BLaER1 (cell line): ENCODE measurements around the gene ESM1.

ENCODE experiments used
- H3K27ac ChIP-seq: shearing (Covaris generic); formaldehyde crosslinking; 2 replicates; pipeline ENCODE4 v1.8.1; 2022
- H3K27me3 ChIP-seq: shearing (Covaris generic); formaldehyde crosslinking; 2 replicates; pipeline ENCODE4 v1.8.1; 2022
- H3K36me3 ChIP-seq: shearing (Covaris generic); formaldehyde crosslinking; 2 replicates; pipeline ENCODE4 v1.8.1; 2022
- H3K4me1 ChIP-seq: shearing (Covaris generic); formaldehyde crosslinking; 2 replicates; pipeline ENCODE4 v1.8.1; 2022
- H3K4me2 ChIP-seq: shearing (Covaris generic); formaldehyde crosslinking; 2 replicates; pipeline ENCODE4 v1.8.1; 2022
- H3K4me3 ChIP-seq: shearing (Covaris generic); formaldehyde crosslinking; 2 replicates; pipeline ENCODE4 v1.8.1; 2022
- H3K9ac ChIP-seq: shearing (Covaris generic); formaldehyde crosslinking; 2 replicates; pipeline ENCODE4 v1.8.1; 2022
- H3K9me3 ChIP-seq: shearing (Covaris generic); formaldehyde crosslinking; 2 replicates; pipeline ENCODE4 v1.8.1; 2022
- H4K20me1 ChIP-seq: shearing (Covaris generic); formaldehyde crosslinking; 2 replicates; pipeline ENCODE4 v1.8.1; 2022
- Cebpa-rat ChIP-seq: shearing (Covaris generic); IDR thresholded peaks from 2 replicates; pipeline ENCODE4 v1.8.1; 2022

ESM1 gene

GRCh38 chr5:54956922-54957321, 28.5 kb downstream of the ESM1 start:
- Histone ChIP-seq H3K4me2 (peak overlapping the region; percentile 82), H3K9me3 (peaks cover 58% of the 10 kb centered on the region)

GRCh38 chr5:54947187-54947586, 38.2 kb downstream of the ESM1 start:
- Histone ChIP-seq H3K36me3 (no peaks in the 10 kb centered on the region), H3K9ac (no peak overlapping the region), H4K20me1 (no peaks in the 10 kb centered on the region), H3K4me1 (peaks cover 96% of the 10 kb centered on the region), H3K4me2 (peak overlapping the region; percentile 67), H3K4me3 (no peak overlapping the region), H3K9me3 (peaks cover 20% of the 10 kb centered on the region), H3K27me3 (no peaks in the 10 kb centered on the region), H3K27ac (peak overlapping the region; percentile 48; the same call in 1 of the 2 replicates)
- TF ChIP-seq Cebpa-rat: no peak

More at GRCh38 chr5:54956922-54957321, 28.5 kb downstream of the ESM1 start:
- H3K27ac ChIP-seq: no peak overlapping the region; the same call in 1 of the 2 replicates
- H3K27me3 ChIP-seq: no peaks in the 10 kb centered on the region
- H3K4me3 ChIP-seq: no peak overlapping the region
- H4K20me1 ChIP-seq: no peaks in the 10 kb centered on the region
- H3K36me3 ChIP-seq: no peaks in the 10 kb centered on the region
- no peak for TF ChIP-seq Cebpa-rat
- H3K9ac ChIP-seq: no peak overlapping the region
- peaks cover 74% of the 10 kb centered on the region for H3K4me1 ChIP-seq

GRCh38 chr5:54946306-54946819, 39.0 kb downstream of the ESM1 start:
- no peak overlapping the region for H3K4me3 ChIP-seq
- peaks cover 96% of the 10 kb centered on the region for H3K4me1 ChIP-seq
- no peak for TF ChIP-seq Cebpa-rat
- H3K27ac ChIP-seq: peak overlapping the region; percentile 43
- peaks cover 14% of the 10 kb centered on the region; the same call in 1 of the 2 replicates for H3K9me3 ChIP-seq
- H3K9ac ChIP-seq: no peak overlapping the region
- H4K20me1 ChIP-seq: no peaks in the 10 kb centered on the region
- no peaks in the 10 kb centered on the region for H3K27me3 ChIP-seq
- peak overlapping the region; percentile 24; the same call in 1 of the 2 replicates for H3K4me2 ChIP-seq
- no peaks in the 10 kb centered on the region for H3K36me3 ChIP-seq

GRCh38 chr5:54944364-54944763, 41.0 kb downstream of the ESM1 start:
- no peak overlapping the region for H3K4me3 ChIP-seq
- H3K4me2 ChIP-seq: peak overlapping the region; percentile 8; the same call in 1 of the 2 replicates
- H4K20me1 ChIP-seq: no peaks in the 10 kb centered on the region
- H3K36me3 ChIP-seq: no peaks in the 10 kb centered on the region
- no peaks in the 10 kb centered on the region for H3K27me3 ChIP-seq
- H3K4me1 ChIP-seq: peaks cover 96% of the 10 kb centered on the region
- peak overlapping the region; percentile 78; the same call in 1 of the 2 replicates for H3K27ac ChIP-seq
- H3K9ac ChIP-seq: no peak overlapping the region
- H3K9me3 ChIP-seq: peaks cover 28% of the 10 kb centered on the region
- TF ChIP-seq Cebpa-rat: no peak

- TF ChIP-seq Cebpa-rat: no peak
- Histone ChIP-seq H3K27ac (peak overlapping the region; percentile 78), H3K9ac (no peak overlapping the region; the same call in 1 of the 2 replicates), H3K27me3 (no peaks in the 10 kb centered on the region), H4K20me1 (no peaks in the 10 kb centered on the region), H3K4me3 (no peak overlapping the region), H3K4me2 (peak overlapping the region; percentile 63), H3K9me3 (peaks cover 34% of the 10 kb centered on the region), H3K36me3 (peaks cover 4% of the 10 kb centered on the region; the same call in 1 of the 2 replicates), H3K4me1 (peaks cover 92% of the 10 kb centered on the region)
These were observed 43.2 kb downstream of the ESM1 start for GRCh38 chr5:54942064-54942778.

- peaks cover 81% of the 10 kb centered on the region for H3K4me1 ChIP-seq
- H3K9ac ChIP-seq: peak overlapping the region; percentile 60
- peak overlapping the region; percentile 81 for H3K27ac ChIP-seq
- no peaks in the 10 kb centered on the region for H4K20me1 ChIP-seq
- no peaks in the 10 kb centered on the region for H3K27me3 ChIP-seq
- peak overlapping the region; percentile 23; the same call in 1 of the 2 replicates for H3K4me3 ChIP-seq
- TF ChIP-seq Cebpa-rat: no peak
- peaks cover 34% of the 10 kb centered on the region for H3K9me3 ChIP-seq
- H3K4me2 ChIP-seq: peak overlapping the region; percentile 77
- H3K36me3 ChIP-seq: peaks cover 4% of the 10 kb centered on the region; the same call in 1 of the 2 replicates
These were observed 49.2 kb downstream of the ESM1 start for GRCh38 chr5:54936201-54936600.

GRCh38 chr5:54932789-54933188, 52.6 kb downstream of the ESM1 start:
- no peaks in the 10 kb centered on the region for H3K36me3 ChIP-seq
- peak overlapping the region; percentile 22 for H3K4me2 ChIP-seq
- no peak for TF ChIP-seq Cebpa-rat
- H3K27me3 ChIP-seq: no peaks in the 10 kb centered on the region
- H3K4me1 ChIP-seq: peaks cover 50% of the 10 kb centered on the region
- H3K4me3 ChIP-seq: no peak overlapping the region
- H4K20me1 ChIP-seq: no peaks in the 10 kb centered on the region
- H3K27ac ChIP-seq: no peak overlapping the region
- peaks cover 34% of the 10 kb centered on the region for H3K9me3 ChIP-seq
- H3K9ac ChIP-seq: no peak overlapping the region

GRCh38 chr5:54930736-54931135, 54.7 kb downstream of the ESM1 start:
- Histone ChIP-seq H3K4me1 (peaks cover 35% of the 10 kb centered on the region), H3K9me3 (peaks cover 52% of the 10 kb centered on the region), H4K20me1 (no peaks in the 10 kb centered on the region), H3K36me3 (no peaks in the 10 kb centered on the region), H3K9ac (no peak overlapping the region), H3K4me3 (no peak overlapping the region), H3K27ac (no peak overlapping the region), H3K4me2 (no peak overlapping the region), H3K27me3 (no peaks in the 10 kb centered on the region)
- TF ChIP-seq Cebpa-rat: no peak
